Hippocampal formation (tissue), 2 donors: ENCODE measurements around the gene HSPB7.
"Not testable (repeated sequence)": the region's sequence is repeated elsewhere in the genome, so short reads cannot be mapped to it uniquely, and the experiment has no call there.

Source experiments
- DNase-seq, 2 donors: peaks; one replicate each; lab custom pipeline; 2025; lab: John Stamatoyannopoulos, UW

Gene HSPB7

GRCh38 chr1:16022393-16022792, 4.5 kb upstream of the HSPB7 start:
- no peak for DNase-seq

- no peak for DNase-seq
These were observed 3.8 kb upstream of the HSPB7 start, which contains the start of gene CLCNKA for GRCh38 chr1:16021681-16022080. CLCNKA (plus strand) TSS chr1:16022036; CDS start chr1:16022620, 584 bp downstream.

GRCh38 chr1:16020878-16021277, 3.0 kb upstream of the HSPB7 start:
- not testable (repeated sequence) for DNase-seq

- no peak for DNase-seq
These were observed 2.5 kb upstream of the HSPB7 start for GRCh38 chr1:16020325-16020724.

- no peak for DNase-seq
These were observed 1.9 kb upstream of the HSPB7 start for GRCh38 chr1:16019644-16020277.

- DNase-seq: no peak
These were observed 1.2 kb upstream of the HSPB7 start for GRCh38 chr1:16018749-16019643.

GRCh38 chr1:16018308-16018707, 465 bp upstream of the HSPB7 start:
- DNase-seq: no peak

- no peak for DNase-seq
These were observed 775 bp downstream of the HSPB7 start for GRCh38 chr1:16017076-16017460.

- DNase-seq: no peak
These were observed 1.6 kb downstream of the HSPB7 start for GRCh38 chr1:16015960-16016901.

GRCh38 chr1:16015491-16015890, 2.4 kb downstream of the HSPB7 start:
- no peak for DNase-seq

GRCh38 chr1:16014509-16015482, 3.0 kb downstream of the HSPB7 start:
- DNase-seq: no peak

- no peak for DNase-seq
These were observed 4.0 kb downstream of the HSPB7 start for GRCh38 chr1:16013908-16014258.

GRCh38 chr1:16013220-16013907, 4.5 kb downstream of the HSPB7 start:
- DNase-seq: no peak

GRCh38 chr1:16012590-16013219, 5.1 kb downstream of the HSPB7 start:
- DNase-seq: no peak

GRCh38 chr1:16011936-16012589, 5.8 kb downstream of the HSPB7 start:
- DNase-seq: no peak

GRCh38 chr1:16010837-16011236, 7.0 kb downstream of the HSPB7 start:
- no peak for DNase-seq

- no peak for DNase-seq
These were observed 8.2 kb downstream of the HSPB7 start for GRCh38 chr1:16009678-16010077.

GRCh38 chr1:16009030-16009460, 8.8 kb downstream of the HSPB7 start:
- DNase-seq: peak; percentile 12 to 52

GRCh38 chr1:16007671-16008341, 10.0 kb downstream of the HSPB7 start:
- no peak for DNase-seq
